Activated CD4-positive, alpha-beta T cell treated with anti-CD3 and anti-CD28 coated beads for 36 hours (primary cell): ENCODE data around the gene USP44. TPM values are rescaled to one million over a fixed set of nuclear protein-coding genes. Genes with fewer than 3 reads are reported as not detected.
A peak's percentile ranks its signal among the peaks of the same experiment; 100 is the strongest.
"Not testable (repeated sequence)": the region's sequence is repeated elsewhere in the genome, so short reads cannot be mapped to it uniquely, and the experiment has no call there.

ENCODE experiments used
- ATAC-seq: fragments of 200-7000 bp; cut with Tn5 transposase; one replicate; pipeline ENCODE4 v1.10.0; 2021; ENCODE audit warnings: mild to moderate bottlenecking, moderate library complexity
- CTCF ChIA-PET: fragments of 350-600 bp; sonication (Branson Sonifier 250); formaldehyde crosslinking; loops from one replicate; lab custom pipeline; 2021; ENCODE audit warnings: antibody characterized with exemption; lab: Charles Lee
- POLR2A ChIA-PET: fragments of 350-600 bp; sonication (Branson Sonifier 250); formaldehyde crosslinking; loops from one replicate; lab custom pipeline; 2021; ENCODE audit warnings: antibody characterized with exemption, inconsistent platforms; lab: Charles Lee
- DNase-seq: peaks from one replicate; pipeline ENCODE4 v3.0.0-alpha.2; 2020
- H3K27ac Mint-ChIP-seq: one replicate; pipeline ENCODE4 v1.8.0; 2021; ENCODE audit warnings: mixed read lengths
- H3K27me3 Mint-ChIP-seq: one replicate; pipeline ENCODE4 v1.8.0; 2021; ENCODE audit warnings: mixed read lengths
- H3K36me3 Mint-ChIP-seq: one replicate; pipeline ENCODE4 v1.8.0; 2021; ENCODE audit warnings: low read depth, mixed read lengths
- H3K4me1 Mint-ChIP-seq: one replicate; pipeline ENCODE4 v1.8.0; 2021; ENCODE audit warnings: mixed read lengths
- H3K4me3 Mint-ChIP-seq: one replicate; pipeline ENCODE4 v1.8.0; 2021; ENCODE audit warnings: mild to moderate bottlenecking, moderate library complexity, mixed read lengths
- H3K9me3 Mint-ChIP-seq: one replicate; pipeline ENCODE4 v1.8.0; 2021; ENCODE audit warnings: low read depth, mixed read lengths
- intact Hi-C, 2 experiments: fragments of 100-400 bp; cut with DNase I in 1 of 2; cut with micrococcal nuclease in 1 of 2; formaldehyde crosslinking; loops; one replicate each; pipeline versions ENCODE4 v1.14.2 to v1.15.1; 2022 to 2024; cut with DNase I, micrococcal nuclease
- total RNA-seq, 2 experiments: library from RNA; stranded (reverse); gene quantifications; one replicate each; pipeline ENCODE4 v1.2.3, GENCODE V29; 2021

USP44 gene
- total RNA-seq, 2 experiments from 2014 or later: 4.1 to 5.3 TPM

DNA sequence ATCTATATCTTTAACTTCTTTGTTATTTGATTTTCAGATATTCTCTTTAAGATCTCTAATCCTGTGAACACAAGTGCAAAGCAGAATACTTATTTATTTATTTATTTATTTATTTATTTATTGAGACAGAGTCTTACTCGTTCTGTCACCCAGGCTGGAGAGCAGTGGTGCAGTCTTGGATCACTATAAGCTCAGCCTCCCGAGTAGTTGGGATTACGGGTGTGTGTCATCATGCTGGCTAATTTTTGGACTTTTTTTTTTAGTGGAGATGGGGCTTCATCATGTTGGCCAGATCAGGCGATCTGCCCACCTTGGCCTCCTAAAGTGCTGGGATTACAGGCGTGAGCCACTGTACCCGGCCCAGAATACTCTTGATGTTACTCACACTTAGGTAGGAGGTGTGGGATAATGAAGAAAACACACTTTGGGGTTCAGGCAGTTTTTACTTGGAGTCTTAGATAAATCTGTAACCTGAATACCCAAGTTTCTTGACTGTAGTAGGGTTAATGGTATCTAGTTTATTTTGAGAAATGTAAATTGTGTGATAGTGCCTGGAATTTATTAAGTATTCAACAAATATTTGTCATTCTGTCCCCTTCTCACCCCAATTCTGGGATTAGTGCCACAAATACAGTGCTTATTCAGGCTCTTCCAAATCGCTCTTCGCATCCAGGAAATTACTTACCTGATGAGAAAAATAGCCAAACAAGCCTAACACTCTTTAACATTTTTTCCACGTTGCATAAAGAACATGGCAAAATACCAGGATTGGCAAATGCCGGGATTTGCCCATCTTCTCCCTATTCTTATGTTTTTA lies 44.4 kb downstream of the USP44 start:
- DNase-seq: no peak
- peaks cover 10% of the 10 kb centered on the region for H3K4me1 Mint-ChIP-seq
- intact Hi-C loops: no loop called here
- no peak overlapping the region for H3K27ac Mint-ChIP-seq
- ChIA-PET POLR2A (no interaction called here), CTCF (no interaction called here)
- H3K9me3 Mint-ChIP-seq: no peaks in the 10 kb centered on the region
- H3K4me3 Mint-ChIP-seq: no peak overlapping the region
- H3K36me3 Mint-ChIP-seq: peaks cover 68% of the 10 kb centered on the region
- H3K27me3 Mint-ChIP-seq: no peaks in the 10 kb centered on the region
- ATAC-seq: no peak

- no peak for ATAC-seq
- POLR2A ChIA-PET: interaction anchor here (1.0 kb wide), 1 partner anchor 31 kb away, joined by 4 read pairs; no protein-coding TSS in a partner anchor
- intact Hi-C loops: no loop called here
- Mint-ChIP-seq H3K4me3 (no peak overlapping the region), H3K9me3 (no peaks in the 10 kb centered on the region), H3K36me3 (peaks cover 64% of the 10 kb centered on the region), H3K27ac (peak overlapping the region; percentile 64), H3K27me3 (no peaks in the 10 kb centered on the region), H3K4me1 (peaks cover 17% of the 10 kb centered on the region)
- no peak for DNase-seq
- CTCF ChIA-PET: interaction anchor here (1.1 kb wide), 1 partner anchor 54 kb away, joined by 3 read pairs; no protein-coding TSS in a partner anchor
These were observed 46.2 kb downstream of the USP44 start for GRCh38 chr12:95505039-95505438.

GRCh38 chr12:95504140-95504539 lies 47.1 kb downstream of the USP44 start:
- no peak for ATAC-seq
- ChIA-PET POLR2A (no interaction called here), CTCF (no interaction called here)
- DNase-seq: no peak
- H3K4me1 Mint-ChIP-seq: peaks cover 23% of the 10 kb centered on the region
- no peak overlapping the region for H3K4me3 Mint-ChIP-seq
- H3K27ac Mint-ChIP-seq: no peak overlapping the region
- no peaks in the 10 kb centered on the region for H3K27me3 Mint-ChIP-seq
- intact Hi-C loops: no loop called here
- H3K36me3 Mint-ChIP-seq: peaks cover 68% of the 10 kb centered on the region
- no peaks in the 10 kb centered on the region for H3K9me3 Mint-ChIP-seq

- POLR2A ChIA-PET: no interaction called here
- Mint-ChIP-seq H3K36me3 (peaks cover 78% of the 10 kb centered on the region), H3K27me3 (no peaks in the 10 kb centered on the region), H3K9me3 (no peaks in the 10 kb centered on the region), H3K27ac (peak overlapping the region; percentile 9), H3K4me3 (no peak overlapping the region), H3K4me1 (peaks cover 22% of the 10 kb centered on the region)
- ATAC-seq (no peak), DNase-seq (no peak)
- CTCF ChIA-PET: no interaction called here
- intact Hi-C loops: no loop called here
These were observed 51.5 kb downstream of the USP44 start for GRCh38 chr12:95499772-95500171.

- no peak for DNase-seq
- peaks cover 22% of the 10 kb centered on the region for H3K4me1 Mint-ChIP-seq
- H3K9me3 Mint-ChIP-seq: no peaks in the 10 kb centered on the region
- H3K27ac Mint-ChIP-seq: no peak overlapping the region
- peaks cover 74% of the 10 kb centered on the region for H3K36me3 Mint-ChIP-seq
- intact Hi-C loops: no loop called here
- no peak for ATAC-seq
- ChIA-PET CTCF (interaction anchor here (0.6 to 1.6 kb wide), 3 partner anchors 10 to 35 kb away, joined by 3 to 8 read pairs (median 5); no protein-coding TSS in a partner anchor), POLR2A (interaction anchor here (0.6 to 0.9 kb wide), 2 partner anchors 22 to 38 kb away, joined by 3 read pairs; no protein-coding TSS in a partner anchor)
- H3K27me3 Mint-ChIP-seq: no peaks in the 10 kb centered on the region
- no peak overlapping the region for H3K4me3 Mint-ChIP-seq
These were observed 52.3 kb downstream of the USP44 start for GRCh38 chr12:95498968-95499367.

DNA sequence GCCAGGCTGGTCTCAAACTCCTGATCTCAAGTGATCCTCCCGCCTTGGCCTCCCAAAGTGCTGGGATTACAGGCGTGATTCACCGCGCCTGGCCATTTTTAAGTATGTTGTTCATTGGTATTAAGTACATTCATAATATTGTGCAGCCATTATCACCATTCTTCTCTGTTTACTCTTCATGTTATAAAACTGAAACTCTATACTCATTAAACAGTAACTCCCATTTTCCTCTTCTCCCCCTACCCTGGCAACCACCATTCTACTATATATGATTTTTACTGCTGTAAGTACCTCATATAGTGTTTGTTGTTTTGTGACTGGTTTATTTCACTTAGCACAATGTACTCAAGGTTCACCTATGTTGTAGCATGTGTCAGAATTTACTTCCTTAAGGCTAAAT lies 54.2 kb downstream of the USP44 start:
- DNase-seq (no peak), ATAC-seq (no peak)
- Mint-ChIP-seq H3K27me3 (no peaks in the 10 kb centered on the region), H3K9me3 (no peaks in the 10 kb centered on the region), H3K36me3 (peaks cover 59% of the 10 kb centered on the region), H3K27ac (no peak overlapping the region), H3K4me1 (peaks cover 13% of the 10 kb centered on the region), H3K4me3 (no peak overlapping the region)
- ChIA-PET CTCF (no interaction called here), POLR2A (no interaction called here)
- intact Hi-C loops: no loop called here

DNA sequence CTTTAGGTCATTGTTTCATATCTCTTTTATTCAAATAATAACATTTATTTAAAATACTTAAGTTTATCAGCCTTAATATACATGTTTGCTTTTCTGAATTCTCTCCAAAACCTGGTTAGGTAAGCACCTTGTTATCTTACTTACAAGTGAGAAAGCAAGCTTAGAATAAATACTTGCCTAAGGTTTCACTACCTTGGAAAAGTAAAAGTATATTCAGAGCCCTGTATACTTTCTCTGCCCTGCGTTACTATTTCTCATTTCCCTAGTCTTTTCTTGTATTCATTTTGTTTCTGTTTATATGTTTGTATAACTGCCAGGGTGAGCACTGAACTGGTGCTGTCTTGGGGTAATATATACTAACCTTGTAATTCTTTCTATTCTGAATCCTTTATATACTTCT lies 55.8 kb downstream of the USP44 start:
- ChIA-PET POLR2A (no interaction called here), CTCF (no interaction called here)
- H3K9me3 Mint-ChIP-seq: no peaks in the 10 kb centered on the region
- DNase-seq (no peak), ATAC-seq (no peak)
- H3K36me3 Mint-ChIP-seq: peaks cover 64% of the 10 kb centered on the region
- no peak overlapping the region for H3K4me3 Mint-ChIP-seq
- peaks cover 11% of the 10 kb centered on the region for H3K4me1 Mint-ChIP-seq
- H3K27me3 Mint-ChIP-seq: no peaks in the 10 kb centered on the region
- intact Hi-C loops: no loop called here
- no peak overlapping the region for H3K27ac Mint-ChIP-seq

GRCh38 chr12:95494888-95495287 lies 56.4 kb downstream of the USP44 start:
- DNase-seq: no peak
- no peak for ATAC-seq
- Mint-ChIP-seq H3K36me3 (peaks cover 59% of the 10 kb centered on the region), H3K9me3 (no peaks in the 10 kb centered on the region), H3K27ac (no peak overlapping the region), H3K4me1 (peaks cover 7% of the 10 kb centered on the region), H3K27me3 (no peaks in the 10 kb centered on the region), H3K4me3 (no peak overlapping the region)
- intact Hi-C loops: no loop called here
- ChIA-PET POLR2A (no interaction called here), CTCF (no interaction called here)

DNA sequence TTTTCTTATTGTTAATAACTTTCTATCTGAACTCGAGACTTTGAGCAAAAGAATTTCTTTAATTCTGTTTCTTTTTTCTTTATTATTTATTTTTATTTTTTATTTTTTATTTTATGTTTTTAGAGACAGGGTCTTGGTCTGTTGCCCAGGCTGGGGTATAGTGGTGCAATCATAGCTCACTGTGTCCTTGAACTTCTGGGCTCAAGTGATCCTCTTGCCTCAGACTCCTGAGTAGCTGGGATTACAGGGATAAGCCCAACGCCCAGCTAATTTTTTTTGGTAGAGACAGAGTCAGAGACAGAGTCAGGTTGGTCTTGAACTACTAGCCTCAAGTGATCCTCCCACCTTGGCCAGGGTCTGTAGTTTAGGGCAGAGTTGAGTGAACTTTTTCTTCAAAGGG lies 58.8 kb downstream of the USP44 start:
- Mint-ChIP-seq H3K9me3 (no peaks in the 10 kb centered on the region), H3K4me1 (no peaks in the 10 kb centered on the region), H3K27me3 (no peaks in the 10 kb centered on the region), H3K4me3 (no peak overlapping the region), H3K36me3 (peaks cover 45% of the 10 kb centered on the region), H3K27ac (no peak overlapping the region)
- POLR2A ChIA-PET: interaction anchor here (0.7 kb wide), 1 partner anchor 993 kb away, joined by 3 read pairs; no protein-coding TSS in a partner anchor
- DNase-seq (no peak), ATAC-seq (no peak)
- CTCF ChIA-PET: interaction anchor here (0.6 kb wide), 2 partner anchors 618 to 959 kb away, joined by 3 to 4 read pairs; no protein-coding TSS in a partner anchor
- intact Hi-C loops: no loop called here

DNA sequence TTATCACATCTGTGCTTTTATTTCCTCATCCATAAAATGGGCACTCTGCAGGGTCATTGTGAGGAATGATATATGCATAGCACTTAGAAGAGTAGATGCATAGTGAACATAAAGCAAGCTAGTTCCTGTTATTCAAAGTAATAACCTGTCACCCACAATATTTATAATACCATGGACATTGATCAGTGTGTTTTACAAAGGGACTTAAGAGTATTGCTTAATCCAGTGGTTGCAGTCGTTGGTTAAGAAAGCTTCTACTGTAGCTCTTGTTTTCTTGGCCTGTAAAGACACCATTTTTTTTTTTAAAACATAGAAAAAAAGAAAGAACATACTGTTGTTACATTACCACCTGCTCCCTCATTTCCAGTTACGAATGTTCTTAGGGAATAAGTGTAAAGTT lies 64.3 kb downstream of the USP44 start:
- Mint-ChIP-seq H3K4me3 (no peak overlapping the region), H3K27ac (no peak overlapping the region), H3K36me3 (peaks cover 35% of the 10 kb centered on the region), H3K4me1 (peaks cover 9% of the 10 kb centered on the region), H3K27me3 (no peaks in the 10 kb centered on the region), H3K9me3 (no peaks in the 10 kb centered on the region)
- intact Hi-C loops: no loop called here
- CTCF ChIA-PET: interaction anchor here (1.1 kb wide), 1 partner anchor 12 kb away, joined by 3 read pairs; no protein-coding TSS in a partner anchor
- POLR2A ChIA-PET: interaction anchor here (0.5 to 0.9 kb wide), 3 partner anchors 9 to 26 kb away, joined by 5 to 9 read pairs (median 6); no protein-coding TSS in a partner anchor
- DNase-seq (no peak), ATAC-seq (no peak)

DNA sequence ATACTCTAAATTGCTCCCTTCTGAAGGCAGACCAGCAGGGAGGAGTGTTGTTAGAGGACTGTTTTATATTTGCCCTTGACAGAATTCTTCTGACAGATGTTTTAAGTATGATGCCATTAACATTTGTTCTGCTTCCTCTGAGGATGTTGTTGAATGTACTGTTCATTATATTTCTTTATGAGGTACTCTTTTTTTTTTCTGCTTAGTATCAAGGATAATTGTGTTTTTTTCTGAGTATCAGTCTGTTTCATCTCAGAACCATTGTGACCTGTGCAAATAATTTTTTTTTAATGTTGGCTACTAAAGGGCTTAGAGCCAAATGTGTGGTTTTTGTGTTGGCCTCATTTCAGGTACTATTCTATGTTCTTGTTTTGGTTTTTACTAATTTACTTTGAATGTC lies 66.8 kb downstream of the USP44 start:
- H3K4me1 Mint-ChIP-seq: peaks cover 31% of the 10 kb centered on the region
- ChIA-PET POLR2A (no interaction called here), CTCF (no interaction called here)
- no peak overlapping the region for H3K4me3 Mint-ChIP-seq
- DNase-seq (no peak), ATAC-seq (no peak)
- H3K9me3 Mint-ChIP-seq: no peaks in the 10 kb centered on the region
- no peak overlapping the region for H3K27ac Mint-ChIP-seq
- no peaks in the 10 kb centered on the region for H3K27me3 Mint-ChIP-seq
- intact Hi-C loops: no loop called here
- H3K36me3 Mint-ChIP-seq: peaks cover 44% of the 10 kb centered on the region

- ATAC-seq, H3K9me3 Mint-ChIP-seq, H3K4me3 Mint-ChIP-seq, intact Hi-C loops, POLR2A ChIA-PET, DNase-seq, H3K27me3 Mint-ChIP-seq: not testable (repeated sequence)
- CTCF ChIA-PET: interaction anchor here (0.6 kb wide), 1 partner anchor 253 kb away, joined by 3 read pairs; no protein-coding TSS in a partner anchor
- H3K4me1 Mint-ChIP-seq: peaks cover 50% of the 10 kb centered on the region
- peaks cover 57% of the 10 kb centered on the region for H3K36me3 Mint-ChIP-seq
- H3K27ac Mint-ChIP-seq: peak overlapping the region; percentile 47
These were observed 68.7 kb downstream of the USP44 start for GRCh38 chr12:95482564-95482963.
